Mucosa of descending colon (tissue), 3 donors: ENCODE data around the gene PLEKHM3. TPM values are rescaled to one million over a fixed set of nuclear protein-coding genes. Genes with fewer than 3 reads are reported as not detected.

Experiments
- ATAC-seq: fragments of 200-7000 bp; cut with Tn5 transposase; one replicate; pipeline ENCODE4 v1.9.1; 2020; ENCODE audit warnings: mild to moderate bottlenecking, moderate library complexity
- DNase-seq, 3 donors: peaks; one replicate each; pipeline ENCODE4 v3.0.0-alpha.2; 2020
- H3K36me3 ChIP-seq: fragments of 200-600 bp; one replicate; pipeline ENCODE4 v1.8.0; 2021; ENCODE audit warnings: low read depth, mild to moderate bottlenecking
- H3K4me1 ChIP-seq: fragments of 200-600 bp; one replicate; pipeline ENCODE4 v1.8.0; 2021; ENCODE audit warnings: low read depth, mild to moderate bottlenecking
- H3K4me3 ChIP-seq: fragments of 200-600 bp; one replicate; pipeline ENCODE4 v1.8.0; 2021; ENCODE audit warnings: mild to moderate bottlenecking
- H3K9me3 ChIP-seq: fragments of 200-600 bp; one replicate; pipeline ENCODE4 v1.8.0; 2021; ENCODE audit warnings: mild to moderate bottlenecking
- intact Hi-C, 2 donors: fragments of 100-400 bp; cut with DNase I in 1 of 2; cut with micrococcal nuclease in 1 of 2; formaldehyde crosslinking; loops; one replicate each; pipeline versions ENCODE4 v1.11.0 to v1.11.1; 2022; cut with DNase I, micrococcal nuclease
- total RNA-seq, 3 donors: library from RNA; stranded (reverse); fragmentation: NEBNext Ultra II Directional in 2 of 3; extraction: Animal tissue kit (Norgen Biotek cat#: 25700) in 2 of 3; gene quantifications; one replicate each; pipeline versions ENCODE4 v1.2.1 to v1.2.4, GENCODE V29; 2021 to 2023
- TF ChIP-seq, protein P1 (sequence below): fragments of 200-600 bp; IDR thresholded peaks from one replicate; pipeline ENCODE4 v1.8.0; 2022; ENCODE audit warnings: antibody characterized with exemption, mild to moderate bottlenecking
- donor health status: DM: no; HTN: no; CAD: no; lungs with moderate emphysema.
- donor health status: DM: no; HTN: no; CAD: no.
- donor health status: DM: no; HTN: yes; CAD: no.

Gene PLEKHM3
- total RNA-seq, 3 donors from 2014 or later, result 9.7 to 21.1 (median 12.9) TPM

- TF ChIP-seq, protein P1, sequence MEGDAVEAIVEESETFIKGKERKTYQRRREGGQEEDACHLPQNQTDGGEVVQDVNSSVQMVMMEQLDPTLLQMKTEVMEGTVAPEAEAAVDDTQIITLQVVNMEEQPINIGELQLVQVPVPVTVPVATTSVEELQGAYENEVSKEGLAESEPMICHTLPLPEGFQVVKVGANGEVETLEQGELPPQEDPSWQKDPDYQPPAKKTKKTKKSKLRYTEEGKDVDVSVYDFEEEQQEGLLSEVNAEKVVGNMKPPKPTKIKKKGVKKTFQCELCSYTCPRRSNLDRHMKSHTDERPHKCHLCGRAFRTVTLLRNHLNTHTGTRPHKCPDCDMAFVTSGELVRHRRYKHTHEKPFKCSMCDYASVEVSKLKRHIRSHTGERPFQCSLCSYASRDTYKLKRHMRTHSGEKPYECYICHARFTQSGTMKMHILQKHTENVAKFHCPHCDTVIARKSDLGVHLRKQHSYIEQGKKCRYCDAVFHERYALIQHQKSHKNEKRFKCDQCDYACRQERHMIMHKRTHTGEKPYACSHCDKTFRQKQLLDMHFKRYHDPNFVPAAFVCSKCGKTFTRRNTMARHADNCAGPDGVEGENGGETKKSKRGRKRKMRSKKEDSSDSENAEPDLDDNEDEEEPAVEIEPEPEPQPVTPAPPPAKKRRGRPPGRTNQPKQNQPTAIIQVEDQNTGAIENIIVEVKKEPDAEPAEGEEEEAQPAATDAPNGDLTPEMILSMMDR, result no peak
- H3K4me1 ChIP-seq, result peaks cover 9% of the 10 kb centered on the region
- H3K4me3 ChIP-seq, result no peak overlapping the region
- DNase-seq (no peak), ATAC-seq (no peak)
- H3K36me3 ChIP-seq, result no peaks in the 10 kb centered on the region
- H3K9me3 ChIP-seq, result no peaks in the 10 kb centered on the region
- intact Hi-C loops, result loop anchor here (10.0 kb wide), 1 partner anchor 304 kb away; no protein-coding TSS in a partner anchor
Observed at GRCh38 chr2:208049006-208049405, 23.7 kb upstream of the PLEKHM3 start.

DNA sequence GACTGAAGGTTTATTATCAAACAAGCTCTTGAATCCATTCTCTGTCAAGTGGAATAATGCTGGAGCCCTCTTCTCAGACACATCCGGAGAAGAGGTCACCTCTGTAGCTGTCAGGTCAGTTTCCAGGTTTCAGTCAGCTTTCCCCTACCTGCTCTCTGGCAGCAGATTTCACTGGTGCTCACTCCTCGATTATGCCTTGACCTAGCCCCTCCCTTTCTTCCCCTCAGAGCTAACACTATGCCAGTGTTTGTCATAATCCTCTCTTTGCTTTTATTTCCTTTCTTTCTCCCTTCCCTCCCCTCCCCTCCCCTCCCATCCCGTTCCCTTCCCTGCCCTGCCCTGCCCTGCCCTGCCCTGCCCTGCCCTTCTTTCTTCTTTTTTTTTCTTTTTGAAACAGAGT, 22.5 kb upstream of the PLEKHM3 start:
- DNase-seq, result peak in 1 of 3 donors; percentile 54
- ATAC-seq, result peak; percentile 95

DNA sequence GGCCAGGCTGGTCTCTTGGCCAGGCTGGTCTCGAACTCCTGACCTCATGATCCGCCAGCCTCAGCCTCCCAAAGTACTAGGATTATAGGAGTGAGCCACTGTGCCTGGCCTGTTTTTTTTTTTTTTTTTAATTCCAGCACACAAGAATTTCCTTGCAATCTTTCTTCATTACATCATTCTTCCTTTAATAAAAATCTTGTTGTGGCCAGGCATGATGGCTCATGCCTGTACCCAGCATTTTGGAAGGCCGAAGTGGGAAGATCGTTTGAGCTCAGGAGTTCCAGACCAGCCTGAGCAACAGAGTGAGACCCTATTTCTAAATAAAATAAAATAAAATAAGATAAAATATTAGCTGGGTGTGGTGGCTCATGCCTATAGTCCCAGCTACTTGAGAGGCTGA, 21.4 kb upstream of the PLEKHM3 start:
- no peak for DNase-seq
- TF ChIP-seq, protein P1, result no peak
- no peak for ATAC-seq
- Histone ChIP-seq H3K4me3 (no peak overlapping the region), H3K36me3 (no peaks in the 10 kb centered on the region), H3K4me1 (peaks cover 9% of the 10 kb centered on the region), H3K9me3 (no peaks in the 10 kb centered on the region)
- intact Hi-C loops, result loop anchor here (10.0 kb wide), 1 partner anchor 302 kb away; no protein-coding TSS in a partner anchor

More for the DNA sequence above, 22.5 kb upstream of the PLEKHM3 start:
- Histone ChIP-seq H3K9me3 (no peaks in the 10 kb centered on the region), H3K36me3 (no peaks in the 10 kb centered on the region), H3K4me1 (peaks cover 9% of the 10 kb centered on the region), H3K4me3 (no peak overlapping the region)
- TF ChIP-seq, protein P1, result no peak
- intact Hi-C loops, result loop anchor here (10.0 kb wide), 1 partner anchor 303 kb away; no protein-coding TSS in a partner anchor

DNA sequence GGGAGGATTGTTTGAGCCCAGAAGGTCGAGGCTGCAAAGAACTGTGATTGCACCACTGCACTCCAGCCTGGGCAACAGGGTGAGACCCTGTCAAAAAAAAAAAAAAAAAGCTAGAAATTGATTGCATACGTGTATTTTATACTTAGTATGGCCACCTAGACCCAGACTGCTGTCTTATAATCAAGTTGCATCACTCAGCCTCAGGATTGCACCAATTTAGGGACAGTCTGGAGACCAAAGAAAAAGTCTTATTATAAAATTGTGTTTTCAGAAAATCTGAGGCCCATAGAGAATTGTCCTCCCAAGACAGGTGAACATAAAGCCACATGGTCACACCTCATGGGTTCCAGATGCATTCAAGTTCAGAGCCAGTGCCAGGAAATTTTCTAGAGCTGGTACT, 17.1 kb upstream of the PLEKHM3 start:
- intact Hi-C loops, result loop anchor here (10.0 kb wide), 1 partner anchor 298 kb away; no protein-coding TSS in a partner anchor
- no peaks in the 10 kb centered on the region for H3K9me3 ChIP-seq
- no peak for ATAC-seq

GRCh38 chr2:208042041-208042440, 16.7 kb upstream of the PLEKHM3 start:
- intact Hi-C loops, result loop anchor here (10.0 kb wide), 1 partner anchor 297 kb away; no protein-coding TSS in a partner anchor
- DNase-seq (no peak), ATAC-seq (peak; percentile 88)
- H3K4me3 ChIP-seq, result no peak overlapping the region
- TF ChIP-seq, protein P1, result no peak
- no peaks in the 10 kb centered on the region for H3K9me3 ChIP-seq
- H3K36me3 ChIP-seq, result no peaks in the 10 kb centered on the region
- no peaks in the 10 kb centered on the region for H3K4me1 ChIP-seq

More for the DNA sequence above, 17.1 kb upstream of the PLEKHM3 start:
- TF ChIP-seq, protein P1, result no peak
- Histone ChIP-seq H3K36me3 (no peaks in the 10 kb centered on the region), H3K4me1 (no peaks in the 10 kb centered on the region), H3K4me3 (no peak overlapping the region)
- no peak for DNase-seq
